Right hindlimb (tissue), 1 donor: ENCODE data around the gene TNFAIP8L2.
A peak's percentile ranks its signal among the peaks of the same experiment; 100 is the strongest.
"Not testable (repeated sequence)": the region's sequence is repeated elsewhere in the genome, so short reads cannot be mapped to it uniquely, and the experiment has no call there.

Experiments used
- DNase-seq: peaks from one replicate; pipeline ENCODE4 v3.0.0-alpha.2; 2018

Gene TNFAIP8L2

DNA sequence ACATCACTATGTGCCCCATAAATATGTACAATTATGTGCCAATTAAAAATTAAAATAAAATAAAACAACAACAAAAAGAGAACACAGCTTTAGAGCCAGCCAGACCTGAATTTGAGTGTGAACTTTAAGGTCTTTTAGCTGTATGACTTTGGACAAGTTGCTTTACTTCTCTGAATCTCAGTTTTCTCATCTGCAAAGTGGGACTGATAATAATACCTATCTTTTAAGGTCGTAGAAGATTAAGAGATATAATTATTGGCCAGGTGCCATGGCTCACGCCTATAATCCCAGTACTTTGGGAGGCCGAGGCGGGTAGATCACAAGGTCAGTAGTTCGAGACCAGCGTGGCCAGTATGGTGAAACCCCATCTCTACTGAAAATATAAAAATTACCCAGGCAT is 36.9 kb downstream of the TNFAIP8L2 start:
- no peak for DNase-seq

DNA sequence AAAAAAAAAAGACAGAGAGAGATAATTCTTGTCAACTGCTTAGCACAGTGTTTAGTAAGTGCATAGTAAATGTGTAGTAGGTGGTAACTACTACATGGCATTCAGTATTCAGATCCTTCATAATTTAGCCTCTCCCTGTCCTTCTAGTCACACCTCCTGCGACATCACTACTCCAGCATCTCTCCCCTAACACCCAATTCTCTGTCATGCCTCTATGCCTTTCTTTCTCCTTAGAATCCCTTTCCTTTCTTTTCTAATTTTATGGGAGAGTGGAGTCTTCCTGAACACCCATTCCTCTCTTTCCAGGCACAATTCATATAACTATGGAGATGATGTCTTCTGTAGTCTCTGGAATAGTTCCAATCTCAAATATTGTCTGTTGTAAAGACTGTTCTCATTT is 37.4 kb downstream of the TNFAIP8L2 start:
- no peak for DNase-seq

DNA sequence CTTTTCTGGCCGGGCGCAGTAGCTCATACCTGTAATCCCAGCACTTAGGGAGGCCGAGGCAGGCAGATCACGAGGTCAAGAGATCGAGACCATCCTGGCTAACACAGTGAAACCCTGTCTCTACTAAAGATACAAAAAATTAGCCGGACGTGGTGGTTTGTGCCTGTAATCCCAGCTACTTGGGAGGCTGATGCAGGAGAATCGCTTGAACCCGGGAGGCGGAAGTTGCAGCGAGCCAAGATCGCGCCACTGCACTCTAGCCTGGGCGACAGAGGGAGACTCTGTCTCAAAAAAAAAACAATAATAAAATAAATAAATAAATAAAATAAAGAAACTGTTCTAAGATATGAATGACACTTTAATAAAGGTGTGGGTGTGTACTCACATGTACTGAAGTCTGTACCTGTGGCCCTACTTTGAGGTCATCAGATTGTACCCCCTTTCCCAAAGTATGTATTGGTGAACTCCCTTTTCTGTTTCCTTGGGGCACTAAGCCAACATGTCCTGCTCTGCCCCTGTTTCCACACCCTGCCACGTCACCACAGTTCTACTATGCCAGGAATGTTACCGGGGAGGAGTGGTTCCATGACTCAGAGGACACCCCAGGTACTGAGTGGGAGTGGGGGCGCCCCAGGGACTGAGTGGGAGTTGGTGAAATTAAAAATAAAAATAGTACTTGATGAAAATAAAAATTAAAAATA is 38.6 kb downstream of the TNFAIP8L2 start:
- DNase-seq, result not testable (repeated sequence)

DNA sequence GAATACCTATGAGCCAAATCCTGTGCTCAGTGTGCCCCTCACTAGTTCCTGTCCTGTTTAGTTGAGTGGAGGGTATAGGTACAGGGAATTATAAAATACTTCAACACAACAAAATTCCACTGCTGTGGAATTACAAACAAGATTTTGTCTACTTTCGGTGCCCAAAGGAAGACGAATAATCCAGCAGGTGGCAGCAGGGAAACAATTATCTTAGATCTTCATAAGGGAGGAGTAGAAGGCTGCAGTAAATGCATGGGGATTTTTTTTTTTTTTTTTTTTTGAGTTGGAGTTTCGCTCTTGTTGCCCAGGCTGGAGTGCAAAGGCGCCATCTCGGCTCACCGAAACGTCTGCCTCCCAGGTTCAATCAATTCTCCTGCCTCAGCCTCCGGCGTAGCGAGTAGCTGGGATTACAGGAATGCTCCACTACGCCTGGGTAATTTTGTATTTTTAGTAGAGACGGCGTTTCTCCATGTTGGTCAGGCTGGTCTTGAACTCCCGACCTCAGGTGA is 39.9 kb downstream of the TNFAIP8L2 start:
- peak; percentile 72 for DNase-seq

DNA sequence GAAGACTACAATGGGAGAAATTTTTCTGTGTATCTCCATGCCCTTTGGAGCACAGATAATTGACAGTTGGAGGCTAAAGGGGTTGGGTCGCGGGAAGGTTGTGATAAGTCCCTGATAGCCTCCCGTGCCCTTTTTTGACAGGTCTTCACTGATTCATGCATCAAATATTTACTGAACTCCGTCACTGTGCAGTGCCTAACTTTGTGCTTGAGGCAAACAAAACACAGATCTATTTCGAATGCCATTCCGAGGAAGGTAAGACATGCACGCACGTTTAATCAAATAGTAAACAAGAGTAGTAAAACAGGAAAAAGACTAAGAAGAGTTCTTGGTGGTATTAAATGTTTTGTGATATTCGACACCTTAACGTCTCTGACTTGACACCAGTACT is 41.4 kb downstream of the TNFAIP8L2 start:
- DNase-seq, result no peak

DNA sequence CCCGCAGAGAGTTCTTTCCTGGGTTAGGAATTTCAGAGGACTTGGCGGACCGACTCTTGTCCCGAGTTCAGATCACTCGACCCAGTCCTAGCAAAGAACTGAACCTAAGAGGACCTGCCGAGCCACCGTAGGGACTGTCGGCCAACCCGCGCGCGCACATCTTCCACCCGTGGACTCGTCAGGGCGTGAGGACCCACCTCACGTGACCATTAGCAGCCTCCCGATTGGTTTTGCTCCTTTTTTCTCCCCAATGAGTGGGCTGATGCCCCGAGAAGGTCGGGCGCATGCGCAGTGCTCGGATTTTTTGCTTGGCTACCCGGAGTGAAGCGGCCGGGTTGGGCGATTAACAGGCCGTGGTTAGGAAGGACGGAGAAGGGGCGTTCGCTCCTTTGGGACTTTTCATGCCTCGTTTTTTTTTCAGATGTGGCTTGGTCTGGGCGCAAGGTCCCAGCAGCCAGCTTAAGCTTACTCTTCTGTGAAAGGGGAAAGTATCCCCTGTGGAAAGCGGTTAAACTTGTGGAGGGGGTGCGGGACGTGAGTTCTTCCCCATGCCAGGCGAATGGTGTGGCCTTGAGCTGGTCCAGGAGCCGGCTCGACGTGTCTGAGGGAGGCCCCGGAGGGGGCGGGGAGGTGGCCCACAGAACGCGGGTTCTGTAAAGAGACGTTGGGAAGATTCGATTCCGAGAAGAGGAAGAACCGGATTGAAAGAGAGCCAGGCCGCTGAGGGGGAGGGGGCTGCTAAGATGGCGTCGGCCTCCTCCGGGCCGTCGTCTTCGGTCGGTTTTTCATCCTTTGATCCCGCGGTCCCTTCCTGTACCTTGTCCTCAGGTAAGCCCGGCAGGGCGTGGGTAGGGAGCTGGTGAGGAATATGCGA is 42.0 kb downstream of the TNFAIP8L2 start, which contains the start of gene PIP5K1A:
Gene PIP5K1A, plus strand, starts transcription at position 299 of the 874 bp plus-strand sequence. Its CDS starts 445 bp downstream, at position 744.
- peak; percentile 98 for DNase-seq

DNA sequence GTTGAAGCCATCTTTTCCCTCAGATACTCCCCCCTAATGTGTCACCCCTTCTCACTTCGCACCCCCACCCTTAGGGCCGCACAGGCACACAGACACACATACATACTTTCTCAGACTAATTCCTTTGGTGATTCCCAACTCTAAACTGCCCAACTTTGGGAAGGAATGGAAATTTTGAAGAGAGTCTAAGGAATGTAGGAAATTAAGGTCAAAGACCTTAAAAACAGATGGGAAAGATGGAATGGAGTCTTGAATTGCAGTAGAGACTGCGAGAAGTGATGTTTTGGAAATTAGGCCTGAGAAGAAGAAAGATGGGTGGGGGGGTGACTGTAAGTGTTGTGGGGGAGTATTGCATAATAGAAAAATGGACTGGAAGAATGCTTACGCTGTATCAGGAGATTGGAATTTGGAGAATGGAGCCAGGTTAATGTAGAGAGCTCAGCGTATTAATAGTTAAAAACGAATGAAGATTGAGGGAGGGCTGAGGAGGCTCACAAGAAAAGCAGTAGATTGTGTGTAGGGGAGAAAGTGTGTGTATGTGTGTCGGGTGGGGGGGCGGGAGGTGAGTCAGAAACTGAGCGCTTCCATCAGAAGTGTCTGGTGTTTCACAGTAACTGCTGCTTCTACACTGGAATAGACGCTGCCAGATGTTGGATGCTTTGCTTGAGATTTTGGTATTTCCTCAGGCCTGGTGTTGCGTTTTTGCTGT is 43.6 kb downstream of the TNFAIP8L2 start:
- no peak for DNase-seq

DNA sequence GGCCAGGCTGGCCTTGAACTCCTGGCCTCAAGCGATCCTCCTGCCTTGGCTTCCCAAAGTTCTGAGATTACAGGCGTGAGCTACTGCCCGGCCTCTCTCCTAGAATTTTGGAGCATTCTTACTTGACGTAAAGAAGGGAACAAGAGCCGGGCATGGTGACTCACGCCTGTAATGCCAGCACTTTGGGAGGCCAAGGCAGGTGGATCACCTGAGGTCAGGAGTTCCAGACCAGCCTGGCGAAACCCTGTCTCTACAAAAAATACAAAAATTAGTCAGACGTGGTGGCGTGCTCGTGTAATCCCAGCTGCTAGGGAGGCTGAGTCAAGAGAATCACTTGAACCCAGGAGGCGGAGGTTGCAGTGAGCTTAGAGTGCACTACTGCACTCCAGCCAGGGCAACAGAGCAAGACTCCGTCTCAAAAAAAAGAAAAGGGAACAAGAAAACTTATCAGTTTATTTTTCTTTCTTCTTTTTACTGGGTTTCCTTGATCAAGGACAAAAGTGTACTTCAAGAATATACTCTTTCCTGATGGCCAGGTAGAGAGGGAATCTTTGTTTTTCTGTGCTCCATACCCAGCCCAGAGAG is 49.0 kb downstream of the TNFAIP8L2 start:
- DNase-seq, result not testable (repeated sequence)
